CD4-positive, alpha-beta T cell treated with Interleukin-4 for 1 hour (primary cell): Measurements from ENCODE around the gene NSUN4.
"Not testable (repeated sequence)": the region's sequence is repeated elsewhere in the genome, so short reads cannot be mapped to it uniquely, and the experiment has no call there.

ENCODE experiments used
- DNase-seq, 2 donors: peaks; one replicate each; pipeline ENCODE4 v3.0.0-alpha.2; 2020 to 2022

Gene NSUN4

GRCh38 chr1:46340404-46341221, at the start of gene NSUN4:
TSS of gene NSUN4 (plus strand) at chr1:46340807. CDS start at chr1:46340827, 20 bp downstream.
- peak; percentile 89 to 91 for DNase-seq

DNA sequence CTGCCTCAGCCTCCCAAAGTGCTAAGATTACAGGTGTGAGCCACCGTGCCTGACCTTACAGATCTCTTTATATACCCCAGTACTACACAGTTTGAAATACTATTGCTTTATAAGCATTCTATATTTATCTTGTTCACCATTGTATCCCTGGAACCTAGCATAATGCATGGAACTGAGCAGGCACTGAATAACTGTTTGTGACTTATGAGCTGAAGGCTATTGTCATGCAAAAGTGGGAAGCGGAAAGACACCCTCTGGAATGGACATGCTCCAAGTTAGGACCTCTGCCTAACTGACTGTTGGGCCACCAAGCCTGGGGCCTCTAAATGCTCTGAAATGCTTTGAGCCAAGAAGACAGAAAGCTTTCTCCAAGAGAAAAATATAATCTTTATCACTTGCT, 45.3 kb upstream of the NSUN4 start:
- DNase-seq: no peak

DNA sequence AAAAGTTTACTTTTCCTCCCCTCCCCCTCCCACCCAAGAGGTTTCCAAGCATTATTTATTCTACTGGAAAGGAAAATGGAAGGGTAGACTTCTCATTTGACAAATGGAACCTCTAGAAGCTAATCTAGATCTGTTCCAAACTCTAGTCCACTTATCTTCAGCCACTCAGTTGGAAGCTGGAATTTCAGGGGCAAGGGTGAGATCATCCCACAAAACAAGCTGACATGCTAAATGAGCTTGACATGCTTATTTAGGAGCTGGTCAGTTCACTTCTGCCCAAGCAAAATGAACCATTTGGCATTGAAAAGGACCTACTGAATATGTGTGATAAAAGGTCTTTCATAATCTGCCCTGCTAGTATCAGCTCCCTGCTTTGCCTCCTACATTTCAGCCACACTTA, 42.2 kb upstream of the NSUN4 start:
- DNase-seq: no peak

DNA sequence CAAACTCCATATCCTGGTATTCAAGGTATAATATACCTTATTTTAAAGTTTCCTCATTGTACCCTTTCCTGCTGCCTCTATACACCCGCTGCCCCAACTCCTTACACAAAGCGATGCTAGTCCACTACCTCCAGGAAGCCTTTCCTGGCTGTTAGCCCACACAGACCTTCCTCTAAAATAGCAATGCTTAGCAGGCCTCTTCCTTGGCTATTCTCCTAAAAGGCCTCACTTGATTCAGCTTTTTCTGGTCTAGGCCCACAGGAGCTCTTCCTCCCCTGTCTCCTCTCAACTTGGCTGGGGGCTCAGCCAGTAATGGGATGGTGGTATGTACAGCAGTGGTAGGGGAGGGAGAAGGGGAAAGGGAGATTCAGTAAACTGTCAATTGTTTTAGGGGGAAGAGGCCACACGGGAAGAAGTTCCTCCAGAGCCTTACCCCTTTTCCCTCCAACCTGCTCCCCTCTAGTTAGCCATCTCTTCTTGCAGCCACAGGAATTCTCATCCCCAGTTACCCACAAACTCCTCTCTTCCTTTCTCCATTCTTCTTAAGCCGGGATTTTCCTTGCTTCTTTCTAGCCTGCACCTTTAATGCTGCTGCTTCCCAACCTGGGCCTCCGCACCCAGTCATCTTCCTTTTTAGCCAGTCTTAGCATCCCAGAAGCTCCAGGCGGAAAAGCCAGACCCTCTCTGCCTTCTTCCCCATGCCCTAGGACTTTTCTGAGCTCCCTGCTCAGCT, 39.8 kb upstream of the NSUN4 start:
- no peak for DNase-seq

DNA sequence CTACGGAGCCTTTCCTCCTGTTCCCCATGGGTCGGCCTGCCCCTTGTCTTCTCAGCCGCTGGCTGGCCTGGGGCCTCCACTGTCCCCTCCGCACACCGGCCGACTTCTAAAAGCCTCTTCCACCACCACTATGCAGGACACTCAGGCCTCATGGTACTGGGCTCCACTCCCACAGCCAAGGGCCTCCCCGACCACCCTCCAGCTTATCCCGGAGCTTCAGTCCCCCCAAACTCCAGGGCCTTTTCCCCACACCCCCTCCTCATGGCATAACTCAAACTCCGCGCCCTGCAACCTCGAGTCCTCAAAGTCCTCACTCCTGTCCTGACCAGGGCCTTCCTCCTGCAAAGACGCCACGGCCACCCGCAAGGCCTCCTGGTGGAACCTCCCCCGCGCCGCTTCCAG, 39.2 kb upstream of the NSUN4 start:
- no peak for DNase-seq

DNA sequence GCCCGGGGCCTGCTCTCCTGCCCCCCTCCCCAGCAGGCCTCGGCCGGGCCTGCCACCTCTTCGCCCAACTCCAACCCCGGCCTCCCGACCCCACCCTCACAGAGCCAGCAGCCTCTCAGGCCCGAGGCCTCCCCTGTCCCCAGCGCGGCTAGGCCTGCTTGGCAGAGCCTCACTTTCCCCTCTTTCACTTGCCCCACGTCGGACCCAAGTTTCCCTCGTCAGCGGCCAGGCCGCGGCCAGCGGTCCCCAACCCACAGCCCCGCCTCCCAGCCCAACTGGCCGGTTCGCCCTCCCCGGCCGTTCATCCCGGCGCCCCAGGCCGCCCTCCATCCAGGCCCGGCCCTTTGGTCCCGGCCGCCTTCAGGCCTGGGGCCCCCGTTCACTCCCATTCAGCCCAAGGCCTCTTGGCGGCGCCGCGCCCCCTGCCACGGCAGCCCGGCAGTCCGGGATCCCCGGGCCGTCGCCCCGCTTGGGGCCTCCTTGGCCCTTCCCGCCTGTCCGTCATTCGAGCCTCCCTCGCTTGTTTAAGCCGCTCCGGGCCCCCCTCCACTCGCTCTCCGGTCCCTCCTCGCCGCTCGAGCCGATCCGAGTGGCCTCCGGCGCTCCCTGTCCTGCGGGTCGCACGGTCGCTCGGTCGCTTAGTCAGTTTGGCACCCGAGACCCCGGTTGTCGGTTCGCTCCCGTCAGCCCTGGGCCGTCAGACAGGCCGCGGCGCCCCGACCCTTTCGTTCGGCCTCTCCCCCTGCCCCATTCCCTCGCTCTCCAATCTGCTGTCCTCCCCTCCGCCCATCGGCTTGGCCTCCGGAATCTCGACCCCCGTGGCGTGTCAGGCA, 38.6 kb upstream of the NSUN4 start:
- DNase-seq: peak; percentile 49

DNA sequence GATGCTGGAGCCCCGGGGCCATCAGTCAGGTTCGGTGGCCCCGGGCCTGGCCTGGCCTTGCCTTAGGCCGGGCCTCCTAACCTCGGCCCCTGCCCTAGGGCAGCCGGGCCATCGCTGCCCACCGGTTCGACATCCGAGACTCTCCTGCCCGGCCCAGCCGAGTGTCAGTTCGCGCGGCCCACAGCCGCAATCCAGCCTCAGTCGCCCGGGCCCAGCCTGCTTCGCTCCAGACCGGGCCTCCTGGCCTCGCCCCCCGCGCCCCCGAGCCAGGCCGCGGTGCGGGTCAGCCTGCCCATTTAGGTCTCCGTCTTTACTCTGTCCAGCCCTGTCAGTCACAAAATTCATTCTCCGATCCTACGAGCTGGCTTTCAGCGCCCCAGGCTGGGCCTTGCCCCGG, 38.0 kb upstream of the NSUN4 start:
- DNase-seq: peak; percentile 13 to 39

GRCh38 chr1:46303038-46303871, 37.4 kb upstream of the NSUN4 start, which contains the start of the genes LRRC41 and UQCRH:
TSS of gene LRRC41 (minus strand) at chr1:46303616. CDS start at chr1:46303322, 294 bp downstream.
TSS of gene UQCRH (plus strand) at chr1:46303698. CDS start at chr1:46303767, 69 bp downstream.
- DNase-seq: peak; percentile 93 to 96

DNA sequence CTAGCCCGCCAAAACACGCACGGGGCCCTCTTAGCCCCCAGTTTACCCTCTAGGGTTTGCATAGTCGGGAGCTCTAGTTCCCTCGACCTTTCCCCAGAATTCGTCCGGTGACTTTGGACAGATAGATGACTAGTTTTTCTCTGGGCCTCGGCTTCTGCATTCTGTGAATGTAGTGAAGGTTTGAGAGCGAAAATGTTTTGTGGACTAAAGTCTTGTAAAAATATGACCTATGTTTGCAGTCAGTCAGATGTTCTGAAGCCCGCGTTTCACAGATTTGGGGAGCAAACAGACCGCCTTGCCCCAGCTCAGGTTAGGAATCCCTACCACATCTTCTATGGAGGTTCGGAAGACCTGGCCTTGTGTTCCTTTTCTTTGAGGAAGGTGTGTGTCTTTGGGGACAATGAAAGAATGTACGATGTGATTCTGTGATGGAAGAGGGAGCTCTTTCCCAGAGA, 36.7 kb upstream of the NSUN4 start:
- DNase-seq: no peak

- no peak for DNase-seq
These were observed 34.5 kb upstream of the NSUN4 start for GRCh38 chr1:46306159-46306530.

GRCh38 chr1:46309401-46310159, 31.0 kb upstream of the NSUN4 start:
- DNase-seq: no peak

GRCh38 chr1:46310321-46310720, 30.3 kb upstream of the NSUN4 start:
- no peak for DNase-seq

- no peak for DNase-seq
These were observed 24.8 kb upstream of the NSUN4 start for GRCh38 chr1:46315669-46316403.

DNA sequence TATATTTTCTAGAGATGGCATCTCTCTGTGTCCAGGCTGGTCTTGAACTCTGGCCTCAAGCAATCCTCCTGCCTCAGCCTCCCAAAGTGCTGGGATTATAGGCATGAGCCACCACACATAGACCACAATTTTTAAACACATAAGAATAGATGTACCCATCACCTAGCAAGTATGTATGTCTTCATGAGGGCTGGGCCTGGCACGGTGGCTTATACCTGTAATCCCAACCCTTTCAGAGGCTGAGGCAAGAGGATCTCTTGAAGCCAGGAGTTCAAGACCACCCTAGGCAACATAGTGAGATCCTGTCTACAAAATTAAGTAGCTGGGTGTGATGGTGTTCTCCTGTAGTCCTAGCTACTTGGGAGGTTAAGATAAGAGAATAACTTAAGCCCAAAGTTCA, 23.3 kb upstream of the NSUN4 start:
- no peak for DNase-seq

- not testable (repeated sequence) for DNase-seq
These were observed 21.3 kb upstream of the NSUN4 start for GRCh38 chr1:46319301-46319700.

GRCh38 chr1:46319960-46320914, 20.4 kb upstream of the NSUN4 start:
- DNase-seq: not testable (repeated sequence)

GRCh38 chr1:46322191-46322590, 18.4 kb upstream of the NSUN4 start:
- not testable (repeated sequence) for DNase-seq

GRCh38 chr1:46325285-46326076, 15.1 kb upstream of the NSUN4 start:
- not testable (repeated sequence) for DNase-seq
